Peyer's patch (tissue), 4 donors: Measurements from ENCODE around the gene FNDC3A. TPM values are rescaled to one million over a fixed set of nuclear protein-coding genes. Genes with fewer than 3 reads are reported as not detected.

ENCODE experiments used
- DNase-seq, 3 donors: peaks; one replicate each; pipeline ENCODE4 v3.0.0-alpha.2; 2017 to 2019
- H3K27ac ChIP-seq, 4 donors: fragments of 200-600 bp; sonication (generic); one replicate each; pipeline ENCODE4 v1.5.1; 2016 to 2019
- H3K27me3 ChIP-seq, 2 donors: fragments of 200-600 bp; sonication (generic); one replicate each; pipeline ENCODE4 v1.5.1; 2019
- H3K36me3 ChIP-seq, 3 donors: fragments of 200-600 bp; sonication (generic); one replicate each; pipeline ENCODE4 v1.5.1; 2016 to 2019
- H3K4me1 ChIP-seq, 4 donors: fragments of 200-600 bp; sonication (generic); one replicate each; pipeline ENCODE4 v1.5.1; 2016 to 2019
- H3K4me3 ChIP-seq, 4 donors: fragments of 200-600 bp; sonication (generic); 1 replicate in 3 of 4; 2 replicates in 1 of 4; pipeline ENCODE4 v1.5.1; 2016 to 2019; ENCODE audit warnings: mild to moderate bottlenecking in 1 of 4
- H3K9me3 ChIP-seq, 4 donors: fragments of 200-600 bp; sonication (generic); one replicate each; pipeline ENCODE4 v1.5.1; 2016 to 2019; ENCODE audit warnings: mild to moderate bottlenecking in 1 of 4
- POLR2A ChIP-seq, 2 donors: fragments of 450-650 bp; IDR thresholded peaks; one replicate each; pipeline ENCODE4 v1.5.1; 2017; ENCODE audit warnings: antibody characterized with exemption in 2 of 2, mild to moderate bottlenecking in 2 of 2, moderate library complexity in 2 of 2
- total RNA-seq, 4 donors: library from RNA; depleted of rRNA; stranded (reverse); fragments of >200 nt; gene quantifications; one replicate each; pipeline ENCODE4 v1.1.0, GENCODE V29; 2016
- TF ChIP-seq, protein P1 (sequence below), 6 experiments: fragments of 450-650 bp in 4 of 6; fragments of 200-600 bp in 2 of 6; sonication (generic) in 1 of 6; IDR thresholded peaks; one replicate each; pipeline ENCODE4 v1.5.1; 2017 to 2019; ENCODE audit warnings: antibody characterized with exemption in 6 of 6, mild to moderate bottlenecking in 3 of 6, moderate library complexity in 1 of 6

Gene FNDC3A
- total RNA-seq, 4 donors from 2014 or later: 40.4 to 75.0 (median 52.6) TPM

DNA sequence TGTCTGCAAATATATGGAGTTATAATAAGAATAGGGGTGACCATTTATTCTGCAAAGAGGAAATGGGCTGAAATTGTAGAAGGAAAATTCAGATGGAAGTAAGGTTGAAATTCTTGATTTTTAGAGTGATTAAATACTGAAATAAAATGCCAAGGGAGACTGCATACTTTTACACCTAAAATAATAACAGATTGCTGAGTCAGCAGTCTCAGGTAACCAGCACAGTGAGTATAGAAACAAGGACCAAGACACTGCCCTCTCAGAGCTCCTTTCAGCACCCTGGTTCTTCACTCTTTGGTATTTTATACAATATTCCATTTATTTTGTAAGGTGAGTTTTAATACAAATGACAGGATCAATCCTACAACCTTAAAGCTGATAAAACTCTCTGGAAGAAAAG is 195.6 kb downstream of the FNDC3A start:
- Histone ChIP-seq H3K27ac (no peak overlapping the region), H3K4me1 (no peaks in the 10 kb centered on the region), H3K27me3 (no peaks in the 10 kb centered on the region), H3K9me3 (no peaks in the 10 kb centered on the region), H3K36me3 (peaks cover 0 to 47% (median 0%) of the 10 kb centered on the region in 3 donors), H3K4me3 (no peak overlapping the region)
- DNase-seq: no peak
- no peak for TF ChIP-seq POLR2A (IDR thresholded peaks at IDR 0.05)
- TF ChIP-seq, protein P1, sequence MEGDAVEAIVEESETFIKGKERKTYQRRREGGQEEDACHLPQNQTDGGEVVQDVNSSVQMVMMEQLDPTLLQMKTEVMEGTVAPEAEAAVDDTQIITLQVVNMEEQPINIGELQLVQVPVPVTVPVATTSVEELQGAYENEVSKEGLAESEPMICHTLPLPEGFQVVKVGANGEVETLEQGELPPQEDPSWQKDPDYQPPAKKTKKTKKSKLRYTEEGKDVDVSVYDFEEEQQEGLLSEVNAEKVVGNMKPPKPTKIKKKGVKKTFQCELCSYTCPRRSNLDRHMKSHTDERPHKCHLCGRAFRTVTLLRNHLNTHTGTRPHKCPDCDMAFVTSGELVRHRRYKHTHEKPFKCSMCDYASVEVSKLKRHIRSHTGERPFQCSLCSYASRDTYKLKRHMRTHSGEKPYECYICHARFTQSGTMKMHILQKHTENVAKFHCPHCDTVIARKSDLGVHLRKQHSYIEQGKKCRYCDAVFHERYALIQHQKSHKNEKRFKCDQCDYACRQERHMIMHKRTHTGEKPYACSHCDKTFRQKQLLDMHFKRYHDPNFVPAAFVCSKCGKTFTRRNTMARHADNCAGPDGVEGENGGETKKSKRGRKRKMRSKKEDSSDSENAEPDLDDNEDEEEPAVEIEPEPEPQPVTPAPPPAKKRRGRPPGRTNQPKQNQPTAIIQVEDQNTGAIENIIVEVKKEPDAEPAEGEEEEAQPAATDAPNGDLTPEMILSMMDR (IDR thresholded peaks at IDR 0.05): no peak

DNA sequence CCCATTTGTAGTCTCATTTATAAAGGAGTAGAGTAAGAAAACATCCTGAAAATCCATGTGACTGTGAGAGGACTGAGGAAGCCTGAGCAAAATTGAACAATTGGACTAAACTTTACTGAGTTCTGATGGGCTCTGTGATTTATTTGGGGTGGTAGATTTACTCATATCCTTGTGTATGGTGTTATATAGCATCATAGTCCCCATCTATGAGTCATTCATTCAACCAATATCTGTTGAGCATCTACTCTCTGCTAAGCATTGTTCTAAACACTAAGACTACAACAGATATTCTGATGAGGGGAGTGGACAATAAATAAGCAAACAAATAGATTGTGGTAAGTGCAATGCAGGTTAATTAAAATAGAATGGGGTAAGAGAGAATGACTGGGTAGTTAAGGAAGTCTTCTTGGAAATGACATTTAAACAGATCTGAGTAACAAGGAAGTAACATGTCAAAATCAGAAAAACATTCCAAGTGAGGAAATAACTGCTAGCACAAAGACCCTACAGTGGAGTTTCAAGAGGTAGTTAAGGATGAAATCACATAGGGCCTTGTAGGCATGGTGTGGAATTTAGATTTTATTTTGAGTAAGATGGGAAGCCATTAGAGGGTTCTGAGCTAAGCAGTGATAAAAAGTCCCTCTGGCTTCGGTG is 208.1 kb downstream of the FNDC3A start:
- Histone ChIP-seq H3K4me3 (no peak overlapping the region), H3K36me3 (peaks cover 0 to 55% (median 0%) of the 10 kb centered on the region in 3 donors), H3K4me1 (no peaks in the 10 kb centered on the region), H3K27me3 (no peaks in the 10 kb centered on the region), H3K27ac (no peak overlapping the region), H3K9me3 (no peaks in the 10 kb centered on the region)
- DNase-seq: no peak
- TF ChIP-seq, protein P1 (IDR thresholded peaks at IDR 0.05): no peak
- no peak for TF ChIP-seq POLR2A (IDR thresholded peaks at IDR 0.05)

DNA sequence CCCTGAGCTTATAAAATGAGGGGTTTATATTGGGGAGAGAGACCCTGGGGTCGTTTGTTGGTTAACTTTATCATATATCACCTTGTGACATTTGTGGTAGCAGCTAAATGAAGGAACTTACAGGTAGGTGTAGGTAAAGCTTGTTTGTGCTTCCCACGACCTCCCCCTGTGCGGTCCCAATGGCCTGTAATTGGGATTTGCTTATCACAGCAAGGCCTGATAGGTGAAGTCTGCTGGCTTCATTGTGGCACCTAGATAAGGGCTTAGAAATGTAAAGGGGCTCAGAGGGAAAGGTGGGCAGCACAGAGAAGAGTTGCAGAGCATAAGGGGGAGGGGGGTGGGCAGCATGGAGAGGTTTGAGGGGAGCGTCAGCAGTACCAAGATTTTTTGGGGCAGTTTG is 208.9 kb downstream of the FNDC3A start:
- no peaks in the 10 kb centered on the region for H3K9me3 ChIP-seq
- H3K36me3 ChIP-seq: peaks cover 0 to 62% (median 0%) of the 10 kb centered on the region in 3 donors
- no peak overlapping the region for H3K4me3 ChIP-seq
- TF ChIP-seq POLR2A (IDR thresholded peaks at IDR 0.05): no peak
- TF ChIP-seq, protein P1 (IDR thresholded peaks at IDR 0.05): no peak
- no peaks in the 10 kb centered on the region for H3K4me1 ChIP-seq
- H3K27me3 ChIP-seq: no peaks in the 10 kb centered on the region
- H3K27ac ChIP-seq: no peak overlapping the region
- DNase-seq: no peak

DNA sequence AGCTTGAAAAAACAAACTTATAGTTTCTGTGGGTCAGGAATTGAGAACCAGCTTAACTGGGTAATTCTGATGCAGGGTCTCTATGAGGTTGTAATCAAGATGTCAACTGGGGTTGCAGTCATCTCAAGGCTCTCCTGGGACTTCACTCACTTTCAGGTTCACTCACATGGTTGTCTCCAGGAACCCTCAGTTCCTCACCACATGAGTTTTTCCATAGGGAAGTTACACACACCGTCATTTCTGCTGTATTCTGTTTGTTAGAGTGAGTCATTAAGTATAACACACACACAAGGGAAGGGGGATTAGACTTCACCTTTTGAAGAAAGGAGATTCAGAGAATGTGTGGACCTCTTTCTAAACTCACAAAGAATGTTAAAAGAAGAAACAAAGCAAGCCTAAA is 209.6 kb downstream of the FNDC3A start:
- Histone ChIP-seq H3K4me3 (no peak overlapping the region), H3K27me3 (no peaks in the 10 kb centered on the region), H3K36me3 (peaks cover 0 to 66% (median 0%) of the 10 kb centered on the region in 3 donors), H3K27ac (no peak overlapping the region), H3K4me1 (no peaks in the 10 kb centered on the region), H3K9me3 (no peaks in the 10 kb centered on the region)
- TF ChIP-seq, protein P1 (IDR thresholded peaks at IDR 0.05): no peak
- TF ChIP-seq POLR2A (IDR thresholded peaks at IDR 0.05): no peak
- no peak for DNase-seq

DNA sequence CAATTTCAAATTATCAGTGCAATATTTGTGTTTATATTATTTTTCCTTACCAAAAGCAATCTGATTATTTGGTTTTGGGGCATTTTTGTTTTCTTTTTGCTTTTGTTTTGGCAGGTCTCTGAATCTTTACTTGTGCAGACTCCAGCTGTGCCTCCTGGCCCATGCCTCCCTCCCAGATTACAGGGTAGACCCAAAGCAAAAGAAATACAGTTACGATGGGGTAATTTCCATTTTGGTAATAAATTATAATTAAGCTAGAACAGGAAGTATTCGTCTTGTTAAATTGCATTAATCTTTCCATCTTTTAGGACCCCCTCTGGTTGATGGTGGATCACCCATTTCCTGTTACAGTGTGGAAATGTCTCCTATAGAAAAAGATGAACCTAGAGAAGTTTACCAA is 215.2 kb downstream of the FNDC3A start:
- no peaks in the 10 kb centered on the region for H3K4me1 ChIP-seq
- H3K27ac ChIP-seq: no peak overlapping the region
- DNase-seq: no peak
- H3K36me3 ChIP-seq: peaks cover 0 to 89% (median 0%) of the 10 kb centered on the region in 3 donors
- H3K4me3 ChIP-seq: no peak overlapping the region
- TF ChIP-seq, protein P1 (IDR thresholded peaks at IDR 0.05): no peak
- no peak for TF ChIP-seq POLR2A (IDR thresholded peaks at IDR 0.05)
- no peaks in the 10 kb centered on the region for H3K27me3 ChIP-seq
- no peaks in the 10 kb centered on the region for H3K9me3 ChIP-seq
